NCI-H2107 treated with DMSO at 0.1 percent for 48 hours (cell line): ENCODE results near the gene TLNRD1.

Source experiments
- DNase-seq: peaks from one replicate; lab custom pipeline; 2025; ENCODE audit not compliant: unreplicated experiment; lab: John Stamatoyannopoulos, UW

The TLNRD1 gene

GRCh38 chr15:81054236-81054635, 53.5 kb downstream of the TLNRD1 start:
- DNase-seq: no peak
